COR-L47 (cell line): ENCODE data around the gene FAM184B.
"Not testable (repeated sequence)": the region's sequence is repeated elsewhere in the genome, so short reads cannot be mapped to it uniquely, and the experiment has no call there.

Experiments
- DNase-seq: peaks from one replicate; lab custom pipeline; 2025; lab: John Stamatoyannopoulos, UW

The FAM184B gene

DNA sequence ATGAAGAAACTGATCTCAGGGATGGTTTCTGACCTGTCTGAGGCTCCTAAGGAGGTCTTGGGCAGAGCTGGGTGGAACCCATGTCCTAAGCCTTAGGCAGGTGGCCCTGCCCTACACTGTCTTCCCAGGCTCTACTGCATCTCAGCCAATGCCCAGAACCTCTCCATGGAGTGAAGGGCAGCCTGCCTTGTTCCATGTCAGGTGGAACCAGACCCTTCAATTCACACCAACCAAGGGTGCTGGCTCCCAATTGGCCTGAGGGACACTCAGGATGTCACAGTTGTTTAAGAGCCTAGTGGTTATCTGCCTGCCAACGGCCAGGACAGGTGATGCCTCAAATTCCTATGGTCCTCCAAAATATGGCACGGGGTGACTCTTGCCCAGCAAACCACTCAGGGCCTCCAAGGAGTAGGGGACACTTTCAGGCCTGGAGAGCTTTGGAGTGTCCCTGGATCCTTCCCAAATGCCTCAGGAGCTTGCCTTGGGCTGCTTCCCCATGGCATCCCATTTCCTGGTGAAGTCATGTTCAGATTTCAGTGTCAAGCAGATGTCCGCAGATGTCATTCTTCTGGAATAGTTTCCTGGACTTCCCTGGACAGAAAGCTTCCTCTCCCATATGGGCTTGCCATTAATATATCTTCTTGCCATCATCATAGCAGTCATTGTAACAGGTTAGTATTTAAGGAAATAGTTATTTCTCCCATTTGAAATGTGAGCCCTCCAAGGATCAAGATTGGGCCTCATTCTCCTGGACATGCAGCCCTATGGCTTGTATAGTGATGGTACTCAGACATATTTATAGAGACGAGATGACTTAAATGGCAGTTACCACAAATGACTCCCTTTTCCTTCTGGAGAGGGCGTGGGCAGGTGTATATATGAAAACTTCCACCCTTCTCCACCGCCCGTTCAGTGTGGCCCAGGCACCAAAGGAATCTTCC, 99.9 kb downstream of the FAM184B start:
- no peak for DNase-seq

DNA sequence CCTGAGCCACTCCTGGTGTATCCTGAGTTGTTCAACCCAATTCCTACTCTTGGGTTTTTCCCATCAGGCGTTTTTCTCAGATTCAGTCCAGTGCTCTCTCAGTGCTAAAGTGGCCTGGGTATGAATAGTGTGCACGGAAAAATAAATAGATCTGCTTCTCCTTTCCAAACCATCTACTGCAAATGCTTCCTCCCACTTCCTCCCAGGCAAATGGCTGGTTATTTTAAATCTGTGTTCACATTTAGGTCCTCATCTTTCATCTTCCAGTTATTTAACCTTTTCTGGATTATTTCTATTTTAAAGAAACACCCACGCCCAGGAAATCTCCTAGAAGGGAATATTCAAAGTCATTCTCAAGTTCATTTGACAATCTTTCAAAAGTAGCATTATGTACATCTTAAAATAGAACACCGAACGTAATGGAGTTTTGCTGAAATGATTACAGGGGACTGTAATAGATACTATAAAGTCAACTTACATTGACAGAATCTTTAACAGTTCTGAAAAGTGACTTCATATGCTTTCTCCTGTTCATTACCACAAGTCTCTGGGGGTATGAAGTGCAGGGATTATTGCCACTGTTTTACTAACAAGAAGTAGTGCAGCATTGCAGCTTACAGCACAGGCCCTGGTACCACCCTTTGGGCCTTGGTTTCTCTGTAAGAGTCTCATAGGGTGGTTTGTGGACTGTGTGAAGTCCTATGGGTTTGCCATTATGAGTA, 100.7 kb downstream of the FAM184B start:
- DNase-seq: no peak

DNA sequence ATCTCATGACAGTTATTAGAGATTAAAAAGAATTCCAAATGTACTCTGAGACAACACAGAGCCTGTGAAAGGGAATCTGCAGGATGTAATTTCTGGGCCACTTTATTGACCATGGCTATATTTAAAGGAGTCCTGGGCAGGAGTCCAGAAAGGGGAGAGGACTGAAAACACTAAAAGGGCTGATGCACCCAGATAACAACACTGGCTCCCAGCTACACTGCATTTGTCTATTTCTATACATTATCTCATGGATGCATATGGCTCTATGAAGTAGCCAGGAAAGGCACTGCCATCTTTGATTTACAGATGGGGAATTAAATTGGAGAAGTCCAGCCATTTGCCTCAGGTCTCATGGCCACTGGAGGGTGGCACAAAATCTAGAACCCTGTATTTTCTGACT, 111.0 kb downstream of the FAM184B start:
- DNase-seq: no peak

DNA sequence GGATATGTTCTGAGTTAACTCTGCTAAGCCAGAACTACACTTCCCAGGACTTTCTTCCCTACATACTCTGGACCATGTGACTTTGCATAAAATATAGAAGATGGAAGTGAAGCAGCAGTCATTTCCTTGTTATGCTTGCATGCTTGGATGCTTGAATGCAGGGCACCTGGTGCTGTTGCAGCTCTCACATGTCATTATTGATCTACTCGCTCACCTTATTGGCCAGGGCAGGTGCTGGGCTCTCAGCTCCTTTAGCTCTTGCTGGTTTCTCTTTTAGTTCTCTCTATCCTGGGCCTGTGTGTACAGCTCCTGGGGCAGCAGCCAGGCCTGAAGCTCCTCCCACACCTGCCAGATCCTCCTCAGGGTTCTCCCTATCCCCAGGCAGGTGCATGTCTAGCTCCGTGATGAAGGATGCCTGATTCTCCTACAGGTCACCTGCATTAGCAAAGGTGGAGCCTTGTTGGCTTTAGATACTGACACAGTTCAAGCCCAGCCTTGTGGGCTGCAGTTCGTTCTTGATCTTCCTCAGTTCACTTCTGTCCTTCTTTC, 113.7 kb downstream of the FAM184B start:
- no peak for DNase-seq

DNA sequence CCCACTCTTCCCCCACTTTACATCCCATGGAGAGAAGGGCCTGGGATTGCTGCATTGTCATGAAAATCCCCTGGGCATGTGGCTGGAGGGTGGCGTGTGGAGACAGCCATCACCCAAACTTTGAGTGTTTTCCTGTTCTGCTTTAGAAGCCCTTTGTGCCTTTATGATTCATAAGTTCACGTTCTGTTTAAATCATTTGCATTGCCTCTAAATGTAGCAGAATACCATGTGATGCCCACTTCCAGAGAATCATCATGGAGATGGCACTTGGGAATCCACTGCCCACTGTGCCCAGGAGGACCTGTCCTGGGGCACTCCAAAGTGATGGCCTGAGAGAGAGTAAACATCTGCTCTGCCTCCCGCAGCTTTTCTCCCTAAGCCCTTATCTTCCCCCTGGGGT, 114.2 kb downstream of the FAM184B start:
- no peak for DNase-seq

DNA sequence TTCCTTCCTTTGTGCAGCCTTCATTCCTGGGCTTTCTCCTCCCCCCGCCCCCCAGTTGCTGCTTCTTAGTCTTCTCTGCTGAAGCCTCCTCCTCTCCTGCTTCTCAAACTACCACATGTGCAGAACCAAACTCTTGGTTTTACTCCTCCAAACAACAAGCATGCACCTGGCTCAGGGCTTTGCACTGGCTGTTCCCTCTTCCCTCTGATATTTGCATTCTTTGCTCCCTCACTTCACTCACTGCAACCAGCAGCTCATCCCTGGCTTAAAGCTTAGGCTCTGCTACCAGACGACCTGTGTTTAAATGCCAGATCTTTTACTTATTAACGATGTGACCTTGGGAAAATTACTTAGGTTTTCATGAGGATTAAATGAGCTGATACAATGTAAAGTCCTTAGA, 115.6 kb downstream of the FAM184B start:
- DNase-seq: no peak

DNA sequence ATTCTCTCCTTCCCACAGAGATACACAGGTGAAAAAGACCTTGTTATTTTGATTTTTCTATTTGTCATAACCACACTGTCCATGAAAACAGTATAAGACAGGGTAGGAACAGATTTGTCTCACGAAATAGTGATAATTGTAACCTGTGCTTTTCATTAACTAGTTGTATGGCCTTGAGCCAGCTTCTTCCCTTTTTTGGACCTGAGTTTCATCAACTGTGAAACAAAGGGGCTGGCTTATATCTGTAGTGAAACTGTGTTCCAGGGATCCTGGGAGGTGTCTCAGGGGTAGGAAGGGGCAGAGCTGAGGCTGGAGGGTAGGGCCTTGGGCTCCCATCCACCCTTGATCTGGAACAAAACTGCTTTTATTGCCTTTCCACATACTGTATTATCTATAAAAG, 116.1 kb downstream of the FAM184B start:
- DNase-seq: no peak

DNA sequence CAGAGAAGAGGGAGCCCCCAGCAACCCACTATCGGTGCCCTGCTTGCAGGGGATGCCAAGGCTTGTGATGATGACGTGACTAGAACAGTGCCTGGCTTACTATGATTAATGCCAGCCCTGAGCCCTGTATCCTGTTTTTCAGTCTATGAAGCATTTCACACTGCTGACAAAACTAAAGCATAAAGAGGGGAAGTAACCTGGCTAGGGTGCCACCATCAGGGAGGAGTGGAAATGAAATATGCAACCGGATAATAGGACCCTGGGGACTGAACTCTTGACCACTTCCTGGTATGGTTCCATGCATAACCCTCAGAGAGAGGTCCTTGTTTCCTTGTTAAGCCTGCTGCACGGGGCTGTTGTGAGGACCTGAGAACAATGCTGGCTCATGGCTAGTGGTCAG, 116.7 kb downstream of the FAM184B start:
- no peak for DNase-seq

DNA sequence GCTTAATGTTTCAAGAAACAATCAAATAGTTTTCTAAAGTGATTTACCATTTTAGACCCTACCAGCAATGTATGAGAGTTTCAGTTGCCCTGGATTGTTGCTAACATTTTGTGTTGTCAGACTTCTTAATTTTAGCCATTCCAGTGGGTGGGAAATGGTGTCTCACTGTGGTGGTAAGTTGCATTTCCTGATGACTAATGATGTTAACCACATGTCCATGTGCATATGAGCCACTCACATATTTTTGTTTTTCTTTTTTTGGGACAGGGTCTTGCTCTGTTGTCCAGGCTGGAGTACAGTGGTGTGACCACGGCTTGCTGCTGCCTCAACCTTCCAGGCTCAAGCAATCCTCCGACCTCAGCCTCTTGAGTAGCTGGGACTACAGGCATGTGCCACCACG, 118.7 kb downstream of the FAM184B start:
- no peak for DNase-seq

DNA sequence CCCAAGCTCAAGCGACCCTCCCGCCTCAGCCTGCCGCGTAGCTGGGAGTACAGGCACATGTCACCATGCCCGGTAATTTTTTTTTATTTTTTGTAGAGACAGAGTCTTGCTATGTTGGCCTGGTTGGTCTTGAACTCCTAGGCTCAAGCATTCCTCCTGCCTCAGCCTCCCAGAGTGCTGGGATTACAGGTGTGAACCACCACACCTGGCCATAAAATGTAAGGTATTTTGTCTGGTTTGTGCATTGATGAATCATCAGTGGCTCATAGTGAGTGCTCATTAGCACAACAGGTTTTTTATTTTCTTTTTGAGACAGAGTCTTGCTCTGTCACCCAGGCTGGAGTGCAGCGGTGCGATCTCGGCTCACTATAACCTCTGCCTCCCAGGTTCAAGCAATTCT, 122.2 kb downstream of the FAM184B start:
- not testable (repeated sequence) for DNase-seq

GRCh38 chr4:17657849-17658248, 123.6 kb downstream of the FAM184B start:
- DNase-seq: no peak

DNA sequence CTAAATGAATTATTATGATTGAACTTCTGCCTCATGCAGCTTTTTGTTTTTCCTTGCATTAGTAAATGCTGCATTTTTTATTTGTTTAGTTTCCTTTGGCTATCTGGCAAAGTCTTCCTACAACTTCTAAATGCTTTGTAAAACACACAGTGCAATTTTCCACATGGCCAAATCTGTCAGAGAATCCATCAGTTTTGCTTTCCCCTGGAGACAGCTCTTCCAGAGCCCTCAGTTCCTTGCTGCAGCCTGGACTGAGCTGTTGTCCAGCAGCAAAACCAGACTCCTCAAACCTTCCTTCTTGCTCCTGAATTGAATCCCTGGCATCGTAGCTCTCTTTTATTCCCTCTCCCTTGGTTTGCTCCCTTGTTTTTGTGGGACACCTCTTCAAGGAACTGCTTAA, 124.3 kb downstream of the FAM184B start:
- no peak for DNase-seq

DNA sequence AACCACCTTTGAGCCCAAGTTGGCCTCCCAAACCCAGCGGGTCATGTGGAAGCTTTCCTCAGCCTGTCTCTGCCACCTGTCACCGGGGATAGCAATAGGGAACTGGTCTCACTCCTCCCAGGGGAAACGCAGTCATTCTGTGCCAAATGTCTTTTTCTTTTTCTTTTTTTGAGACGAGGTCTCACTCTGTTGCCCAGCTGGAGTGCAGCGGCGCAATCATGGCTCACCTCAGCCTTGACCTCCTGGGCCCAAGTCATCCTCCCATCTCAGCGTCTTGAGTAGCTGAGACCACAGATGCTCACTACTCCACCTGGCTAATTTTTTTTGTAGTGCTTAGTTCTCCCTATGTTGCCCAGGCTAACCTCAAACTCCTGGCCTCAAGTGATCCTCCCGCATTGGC, 126.7 kb downstream of the FAM184B start:
- DNase-seq: no peak

- no peak for DNase-seq
Observed at GRCh38 chr4:17650406-17650805, 131.0 kb downstream of the FAM184B start.

- DNase-seq: no peak
Observed at GRCh38 chr4:17647927-17648326, 133.5 kb downstream of the FAM184B start.

DNA sequence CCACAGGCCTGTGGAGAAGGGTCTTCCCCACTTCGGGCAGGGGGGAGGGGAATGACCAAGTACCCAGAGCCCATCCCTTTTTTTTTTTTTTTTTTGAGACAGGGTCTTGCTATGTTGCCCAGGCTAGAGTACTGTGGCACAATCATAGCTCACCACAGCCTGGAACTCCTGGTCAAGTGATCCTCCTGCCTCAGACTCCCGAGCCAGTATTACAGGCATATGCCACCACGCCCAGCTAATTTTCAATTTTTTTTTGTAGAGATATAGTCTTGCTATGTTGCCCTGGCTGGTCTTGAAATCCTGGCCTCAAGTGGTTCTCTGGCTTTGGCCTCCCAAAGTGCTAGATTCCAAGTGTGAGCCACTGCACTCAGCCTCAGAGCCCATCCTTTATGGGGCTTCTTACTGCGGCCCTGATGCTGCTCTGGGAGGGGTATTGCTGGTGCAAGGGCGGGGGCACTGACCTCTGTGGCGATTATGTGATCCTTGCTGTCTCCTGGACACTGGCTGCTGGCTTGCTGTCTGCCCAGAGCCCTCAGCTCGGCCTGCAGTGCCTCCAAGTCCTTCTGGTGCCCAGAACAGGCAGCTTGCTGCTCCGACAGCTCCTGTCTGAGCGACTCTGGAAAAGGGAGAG, 134.1 kb downstream of the FAM184B start:
- no peak for DNase-seq

DNA sequence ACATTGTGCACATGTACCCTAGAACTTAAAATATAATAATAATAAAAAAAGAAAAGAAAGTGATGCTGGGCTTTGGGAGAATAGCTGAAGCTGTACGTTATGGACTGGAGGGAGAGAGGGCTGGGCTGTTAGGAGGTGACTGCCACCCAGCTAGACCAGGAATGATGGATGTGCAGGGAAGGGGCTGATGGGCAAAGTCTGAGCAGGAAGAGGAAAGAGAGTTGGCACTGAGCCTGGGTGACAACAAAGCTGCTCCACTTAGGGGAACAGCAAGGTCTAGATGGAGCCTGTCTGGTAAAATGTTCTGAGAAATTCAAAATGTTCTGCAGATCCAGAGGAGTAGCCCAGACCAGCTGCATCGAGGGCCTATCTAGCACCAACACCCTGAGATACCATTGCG, 134.7 kb downstream of the FAM184B start:
- DNase-seq: no peak

DNA sequence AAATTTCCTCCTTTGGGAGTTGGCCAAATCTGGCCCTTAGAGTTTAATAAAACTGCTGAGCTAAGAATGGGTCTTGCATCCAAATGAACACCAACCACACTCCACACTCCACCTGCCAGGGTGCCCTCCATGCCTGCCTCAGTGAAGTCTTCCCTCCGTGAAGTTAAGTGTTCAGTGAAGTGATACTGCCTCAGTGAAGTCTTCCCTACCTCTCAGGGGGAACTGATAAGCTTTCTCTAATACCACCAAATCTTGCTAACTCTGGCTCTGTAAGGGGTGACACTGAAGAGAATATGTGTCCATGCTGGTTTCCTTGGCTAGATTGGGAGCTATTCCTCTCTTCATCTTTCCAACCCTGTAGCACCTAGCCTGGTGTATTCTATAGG, 139.0 kb downstream of the FAM184B start:
- DNase-seq: no peak

DNA sequence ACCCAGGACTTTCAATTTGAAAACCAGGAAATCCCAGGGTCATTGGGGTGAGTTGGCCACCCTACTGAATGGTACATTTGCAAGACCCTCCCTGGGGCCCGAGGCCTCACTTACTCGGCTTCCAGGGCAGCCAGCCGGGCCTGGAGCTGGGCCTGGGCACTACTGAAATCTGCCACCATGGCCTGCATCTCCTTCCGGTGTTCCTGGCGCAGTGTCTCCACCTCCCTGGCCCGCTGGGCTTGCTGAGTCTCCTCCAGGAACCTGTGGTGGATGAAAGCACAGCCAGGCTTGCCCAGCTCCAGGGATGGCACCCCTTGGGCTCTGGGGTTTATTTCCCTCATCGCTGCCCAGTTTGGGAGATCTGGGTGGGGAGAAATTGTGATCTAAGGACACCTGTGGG, 142.3 kb downstream of the FAM184B start:
- no peak for DNase-seq

DNA sequence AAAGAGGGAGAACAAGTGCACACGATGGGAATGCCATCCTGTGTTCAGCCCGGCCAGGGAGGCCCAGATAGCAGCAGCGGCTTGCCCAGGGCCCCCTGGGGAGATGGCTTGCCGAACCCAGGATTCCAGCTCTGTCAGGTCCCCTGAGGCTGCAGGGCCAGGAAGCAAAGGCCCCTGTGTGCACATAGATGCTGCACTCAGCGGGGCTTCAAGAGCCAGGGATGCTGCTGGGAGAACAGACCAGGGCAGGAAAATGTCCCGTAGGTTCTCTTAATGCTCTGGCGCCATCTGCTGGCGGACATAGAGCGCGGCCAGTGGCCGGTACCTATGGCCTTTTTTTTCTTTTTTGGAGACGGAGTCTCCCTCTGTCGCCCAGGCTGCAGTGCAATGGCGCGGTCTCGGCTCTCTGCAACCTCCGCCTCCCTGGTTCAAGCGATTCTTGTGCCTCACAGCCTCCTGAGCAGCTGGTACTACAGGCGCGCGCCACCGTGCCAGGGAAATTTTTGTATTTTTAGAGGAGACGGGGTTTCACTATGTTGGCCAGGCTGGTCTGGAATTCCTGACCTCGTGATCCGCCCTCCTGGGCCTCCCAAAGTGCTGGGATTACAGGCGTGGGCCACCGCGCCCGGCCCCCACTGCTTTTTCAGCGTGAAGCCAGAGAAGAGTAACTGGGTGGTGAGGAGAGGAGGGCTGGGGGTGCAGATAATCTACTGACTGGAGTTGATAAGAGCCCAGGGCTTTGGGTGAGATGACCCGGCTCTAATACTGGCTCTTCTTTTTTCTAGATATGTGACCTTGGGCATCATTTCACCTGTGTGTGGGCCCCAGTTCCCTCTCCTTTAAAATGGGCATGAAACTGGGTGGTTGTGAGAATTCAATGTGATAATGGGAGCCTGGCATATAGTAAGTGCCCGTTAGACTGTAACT, 144.5 kb downstream of the FAM184B start:
- peak; percentile 60 for DNase-seq

DNA sequence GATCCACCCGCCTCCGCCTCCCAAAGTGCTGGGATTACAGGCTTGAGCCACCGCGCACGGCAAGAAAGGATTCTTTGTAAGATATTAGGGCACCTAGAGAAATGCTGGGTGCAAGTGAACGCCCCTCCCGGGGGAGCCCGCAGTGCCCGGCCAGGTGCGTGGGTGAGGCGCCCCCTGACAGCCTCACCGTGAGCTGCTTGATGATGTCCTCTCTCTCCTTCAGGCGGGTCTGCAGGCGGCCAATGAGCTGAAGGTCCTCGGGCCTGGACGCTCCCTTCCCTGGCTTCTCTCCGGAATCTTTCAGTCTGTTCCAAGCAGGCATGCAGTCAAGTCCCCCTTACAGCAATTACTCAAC, 145.1 kb downstream of the FAM184B start:
- no peak for DNase-seq

- no peak for DNase-seq
Observed at GRCh38 chr4:17635056-17635455, 146.4 kb downstream of the FAM184B start.
